GM19351 (cell line): Measurements from ENCODE around the gene PAQR5.
"Not testable (repeated sequence)": the region's sequence is repeated elsewhere in the genome, so short reads cannot be mapped to it uniquely, and the experiment has no call there.

Experiments used
- ATAC-seq: cut with Tn5 transposase; IDR thresholded peaks from one replicate; pipeline ENCODE4 v1.9.1; 2021; ENCODE audit warnings: mild to moderate bottlenecking, moderate library complexity; ENCODE audit not compliant: unreplicated experiment

The PAQR5 gene

GRCh38 chr15:69346112-69346511, 47.4 kb downstream of the PAQR5 start:
- no peak for ATAC-seq

DNA sequence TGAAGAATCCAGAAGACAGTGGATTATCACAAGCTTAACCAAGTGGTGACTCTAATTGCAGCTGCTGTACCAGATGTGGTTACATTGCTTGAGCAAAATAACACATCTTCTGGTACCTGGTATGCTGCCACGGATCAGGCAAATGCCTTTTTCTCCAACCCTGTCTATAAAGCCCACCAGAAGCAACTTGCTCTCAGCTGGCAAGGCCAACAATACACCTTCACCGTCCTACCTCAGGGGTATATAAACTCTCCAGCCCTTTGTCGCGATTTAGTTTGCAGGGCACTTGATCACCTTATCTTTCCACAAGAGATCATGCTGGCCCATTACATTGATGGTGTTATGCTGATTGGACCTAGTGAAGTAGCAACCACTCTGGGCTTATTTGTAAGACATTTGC, 52.6 kb downstream of the PAQR5 start:
- ATAC-seq: no peak

DNA sequence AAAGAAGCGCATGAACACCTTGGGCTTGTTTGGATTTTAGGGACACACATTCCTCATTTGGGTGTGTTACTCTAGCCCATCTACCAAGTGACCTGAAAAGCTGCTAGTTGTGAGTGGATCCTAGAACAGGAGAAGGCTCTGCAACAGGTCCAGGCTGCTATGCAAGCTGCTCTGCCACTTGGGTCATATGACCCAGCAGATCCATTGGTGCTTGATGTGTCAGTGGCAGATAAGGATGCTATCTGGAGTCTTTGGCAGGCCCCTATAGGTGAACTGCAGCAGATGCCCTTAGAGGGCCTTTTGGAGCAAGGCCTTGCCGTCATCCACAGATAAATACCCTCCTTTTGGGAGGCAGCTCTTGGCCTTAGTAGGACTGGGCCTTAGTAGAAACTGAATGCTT, 53.2 kb downstream of the PAQR5 start:
- no peak for ATAC-seq

- no peak for ATAC-seq
Observed at GRCh38 chr15:69357773-69358771, 59.4 kb downstream of the PAQR5 start.

DNA sequence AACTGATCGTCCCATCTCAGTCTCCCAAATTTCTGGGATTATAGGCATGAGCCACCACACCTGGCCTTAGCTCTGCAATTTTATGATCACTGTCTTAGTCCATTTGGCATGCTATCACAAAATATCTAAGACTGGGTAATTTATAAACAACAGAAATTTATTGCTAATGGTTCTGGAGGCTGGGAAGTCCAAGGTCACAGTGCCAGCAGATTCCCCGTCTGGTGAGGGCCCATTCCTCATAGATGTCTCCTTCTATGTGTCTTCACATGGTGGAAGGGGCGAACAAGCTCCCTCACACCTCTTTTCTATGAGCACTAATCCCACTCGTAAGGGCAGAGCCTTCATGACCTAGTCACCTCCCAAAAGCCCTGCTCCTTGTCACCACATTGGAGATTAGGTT, 60.1 kb downstream of the PAQR5 start:
- no peak for ATAC-seq

DNA sequence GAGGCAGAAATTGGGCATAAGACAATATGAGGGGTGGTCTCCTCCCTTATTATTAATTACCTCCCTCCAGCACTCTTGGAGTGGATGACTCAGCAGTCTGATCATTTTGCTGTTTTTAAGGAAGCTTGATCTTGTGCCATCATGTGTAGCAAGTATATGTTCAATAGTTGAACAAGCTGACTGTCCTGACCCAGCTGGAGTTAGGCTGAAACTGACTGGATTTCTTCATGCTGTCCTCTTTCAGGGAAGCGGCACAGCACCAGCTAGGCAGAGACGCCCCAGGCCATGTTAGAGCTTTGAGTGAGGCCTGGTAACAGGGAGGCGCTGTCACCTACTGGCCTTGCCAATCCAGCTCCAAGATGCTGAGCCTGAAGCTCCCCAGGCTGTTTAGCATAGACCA, 61.0 kb downstream of the PAQR5 start:
- ATAC-seq: no peak

- no peak for ATAC-seq
Observed at GRCh38 chr15:69360642-69361041, 61.9 kb downstream of the PAQR5 start.

GRCh38 chr15:69367236-69367635, 68.5 kb downstream of the PAQR5 start:
- no peak for ATAC-seq

DNA sequence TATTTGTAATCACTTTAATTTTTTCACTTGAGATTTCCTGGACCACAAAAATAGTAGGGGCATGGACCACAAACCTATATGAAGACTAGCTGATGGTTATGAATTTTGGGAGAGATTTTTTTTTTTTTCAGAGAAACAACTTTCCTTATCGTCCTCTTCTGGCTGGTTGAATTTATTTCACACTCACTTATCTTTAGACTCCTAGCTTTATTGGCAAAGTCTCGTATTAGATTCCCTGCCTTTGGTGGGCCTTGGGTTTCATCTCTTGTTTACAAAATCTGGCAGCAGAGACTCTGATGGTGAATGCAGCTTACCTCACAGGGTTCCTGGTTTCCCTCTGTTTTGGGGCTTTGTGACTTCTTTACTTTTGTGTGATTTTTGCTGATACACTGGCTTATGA, 70.9 kb downstream of the PAQR5 start:
- ATAC-seq: no peak

GRCh38 chr15:69373406-69373805, 74.7 kb downstream of the PAQR5 start:
- no peak for ATAC-seq

- ATAC-seq: no peak
Observed at GRCh38 chr15:69375151-69375790, 76.6 kb downstream of the PAQR5 start.

DNA sequence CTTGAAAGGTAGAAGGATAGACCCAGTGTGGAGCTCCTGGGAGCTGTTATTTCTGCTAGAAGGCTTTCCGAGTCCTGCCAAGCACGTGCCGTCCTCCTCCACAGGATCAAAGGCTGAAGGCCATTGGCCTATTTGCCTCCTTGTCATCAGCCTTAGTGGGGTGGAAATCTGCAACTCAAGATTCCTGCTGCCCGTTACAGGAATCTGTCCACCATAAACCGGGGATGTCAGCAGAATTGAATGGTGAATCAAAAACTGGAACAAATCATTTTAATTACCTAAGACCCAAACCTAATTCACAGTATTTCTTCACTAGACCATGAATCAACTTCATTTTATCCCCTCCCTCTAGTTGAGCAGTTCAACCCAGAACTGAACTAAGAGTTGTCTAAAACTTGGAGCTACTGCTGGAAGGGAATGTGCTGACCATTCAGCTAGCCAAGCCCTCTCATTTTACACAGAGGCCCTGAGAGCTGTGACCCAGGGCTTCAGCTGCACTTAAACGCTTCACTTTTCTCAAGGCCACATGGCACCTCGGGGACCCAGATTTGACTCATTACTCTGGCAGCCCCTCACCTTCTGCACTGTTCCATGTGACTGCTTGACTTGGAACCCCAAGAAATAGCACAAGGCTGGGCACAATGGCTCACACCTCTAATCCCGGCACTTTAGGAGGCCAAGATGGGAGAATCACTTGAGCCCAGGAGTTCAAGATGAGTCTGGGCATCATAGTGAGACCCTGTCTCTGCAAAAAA, 78.7 kb downstream of the PAQR5 start:
- no peak for ATAC-seq

- no peak for ATAC-seq
Observed at GRCh38 chr15:69380100-69380725, 81.5 kb downstream of the PAQR5 start.

- ATAC-seq: no peak
Observed at GRCh38 chr15:69380726-69381105, 82.0 kb downstream of the PAQR5 start.

- not testable (repeated sequence) for ATAC-seq
Observed at GRCh38 chr15:69382176-69382575, 83.5 kb downstream of the PAQR5 start.

- not testable (repeated sequence) for ATAC-seq
Observed at GRCh38 chr15:69384066-69384465, 85.4 kb downstream of the PAQR5 start.

DNA sequence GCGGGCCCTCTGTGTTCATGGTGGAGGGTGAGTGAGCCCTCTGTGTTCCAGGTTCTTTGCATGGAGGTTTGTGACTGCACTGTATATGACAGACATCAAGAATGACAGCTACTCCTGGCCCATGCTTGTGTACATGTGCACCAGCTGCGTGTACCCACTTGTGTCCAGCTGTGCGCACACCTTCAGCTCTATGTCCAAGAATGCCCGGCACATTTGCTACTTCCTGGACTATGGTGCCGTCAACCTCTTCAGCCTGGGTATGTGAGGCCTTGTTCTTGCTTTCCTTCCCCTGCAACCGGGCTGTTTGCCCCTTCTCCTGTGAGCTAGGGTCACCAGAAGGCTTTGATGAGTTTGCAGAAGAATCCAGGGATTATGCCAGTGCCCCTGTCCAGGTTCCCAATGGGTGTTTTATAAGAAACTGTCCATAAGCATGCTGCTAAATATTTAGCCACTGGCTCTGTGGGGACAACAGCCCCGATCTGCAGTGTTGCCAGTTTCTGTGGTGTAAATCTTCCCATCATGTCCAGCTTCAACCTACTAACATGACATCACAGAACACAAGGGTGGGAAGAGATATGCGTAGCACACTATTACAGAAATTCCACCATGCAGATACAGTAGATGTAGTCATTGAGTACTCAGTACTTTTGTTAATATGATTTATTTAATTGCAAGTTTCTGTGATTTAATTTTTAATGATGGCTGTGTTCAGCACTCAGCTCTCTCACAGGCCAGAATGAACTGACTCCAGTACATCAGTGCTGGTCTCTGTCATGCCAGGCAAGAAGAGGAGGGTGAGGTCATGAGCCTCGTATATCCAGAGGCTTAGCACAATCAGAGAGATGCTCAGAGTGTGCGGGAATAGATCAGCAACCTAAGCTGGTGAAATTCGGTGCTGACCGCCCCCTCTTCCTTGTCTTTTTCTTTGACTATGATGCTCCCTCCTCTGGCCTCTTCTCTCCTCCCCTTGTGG, 86.2 kb downstream of the PAQR5 start:
- ATAC-seq: no peak

GRCh38 chr15:69385831-69386230, 87.1 kb downstream of the PAQR5 start:
- no peak for ATAC-seq

GRCh38 chr15:69386284-69386683, 87.6 kb downstream of the PAQR5 start:
- ATAC-seq: no peak

DNA sequence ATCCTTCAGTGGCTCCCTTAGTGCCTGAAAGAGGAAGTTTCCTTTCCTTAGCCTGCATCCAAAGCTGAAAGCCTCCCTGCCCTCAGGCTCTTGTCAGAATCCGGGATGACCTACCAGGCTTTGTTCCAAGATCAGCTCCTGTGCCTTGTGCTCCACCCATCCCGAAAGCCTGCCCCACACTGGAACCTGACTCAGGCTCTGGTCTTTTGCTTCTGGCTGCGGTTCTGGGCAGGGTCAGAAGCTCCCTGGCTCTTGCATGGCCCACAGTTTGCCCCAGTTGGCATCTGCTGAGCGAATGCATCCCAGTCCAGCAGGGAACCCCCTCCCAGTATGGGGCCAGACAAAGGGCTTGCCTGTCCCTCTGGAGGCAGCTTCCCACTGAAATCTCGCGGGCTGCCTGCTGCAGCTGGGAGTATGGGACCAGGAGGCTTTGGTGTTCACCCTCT, 89.6 kb downstream of the PAQR5 start:
- no peak for ATAC-seq
